ENCODE measurements around the gene TLX3. TPM values are rescaled to one million over a fixed set of nuclear protein-coding genes. Genes with fewer than 3 reads are reported as not detected.

Gene TLX3
- total RNA-seq, 1 experiment from 2014 or later, result not detected

- Histone ChIP-seq H2BK15ac (ENCODE audit: low read depth, low read length) (no peak overlapping the region), H3K79me2 (ENCODE audit: insufficient read depth, low read length) (no peaks in the 10 kb centered on the region), H3K4me2 (ENCODE audit: insufficient read depth, insufficient read length, low read length) (no peak overlapping the region), H2BK120ac (ENCODE audit: low read depth, low read length, poor library complexity, severe bottlenecking) (no peak overlapping the region), H3K79me1 (ENCODE audit: insufficient read depth, low read depth, low read length, poor library complexity, severe bottlenecking) (no peaks in the 10 kb centered on the region), H4K91ac (ENCODE audit: insufficient read length, low read depth, low read length) (no peak overlapping the region), H3K9me3 (ENCODE audit: control insufficient read depth, low read depth, low read length) (no peaks in the 10 kb centered on the region), H3K9ac (ENCODE audit: extremely low read depth, insufficient read length, low read length) (no peak overlapping the region), H3K23me2 (ENCODE audit: insufficient read length, low read depth, low read length, poor library complexity, severe bottlenecking) (no peaks in the 10 kb centered on the region), H3K27ac (ENCODE audit: insufficient read length, low read depth, low read length) (no peak overlapping the region), H3K27me3 (ENCODE audit: insufficient read depth, low read length) (no peaks in the 10 kb centered on the region), H2AK5ac (ENCODE audit: insufficient read length, low read length) (no peak overlapping the region), H2AFZ (ENCODE audit: low read length) (no peak overlapping the region), H3K4me1 (ENCODE audit: insufficient read depth, low read length) (no peaks in the 10 kb centered on the region), H3K4ac (ENCODE audit: low read depth, low read length) (no peak overlapping the region), H3K18ac (ENCODE audit: insufficient read length, low read depth, low read length) (no peak overlapping the region), H3T11ph (ENCODE audit: low read length) (no peak overlapping the region), H2BK5ac (ENCODE audit: insufficient read length, low read length) (no peak overlapping the region), H3K56ac (ENCODE audit: insufficient read length, low read depth, low read length) (no peak overlapping the region), H4K8ac (replicated peaks; ENCODE audit: insufficient read length, low read depth, low read length) (no peak overlapping the region), H4K5ac (ENCODE audit: insufficient read length, low read depth, low read length) (no peak overlapping the region), H2BK12ac (ENCODE audit: insufficient read length, low read depth, low read length) (no peak overlapping the region), H3K14ac (ENCODE audit: insufficient read depth, low read length) (no peak overlapping the region), H4K20me1 (ENCODE audit: control insufficient read depth, insufficient read depth, insufficient read length) (no peaks in the 10 kb centered on the region), H2BK20ac (ENCODE audit: low read depth, low read length, poor library complexity, severe bottlenecking) (no peak overlapping the region), H3K23ac (ENCODE audit: insufficient read length, low read depth, low read length) (no peak overlapping the region)
- H3K27ac Mint-ChIP-seq, result no peak overlapping the region
- no peaks in the 10 kb centered on the region for H3K36me3 Mint-ChIP-seq (ENCODE audit: insufficient read depth in 1 of 3, low read depth in 3 of 3)
- no peaks in the 10 kb centered on the region for H3K9me3 Mint-ChIP-seq
- WGBS (ENCODE audit: extremely low coverage, insufficient read length, low lambda C conversion rate), result no CpG with 5 or more reads among the region's 4 CpGs
- no peaks in the 10 kb centered on the region for H3K4me1 Mint-ChIP-seq
- TF ChIP-seq, protein P1, sequence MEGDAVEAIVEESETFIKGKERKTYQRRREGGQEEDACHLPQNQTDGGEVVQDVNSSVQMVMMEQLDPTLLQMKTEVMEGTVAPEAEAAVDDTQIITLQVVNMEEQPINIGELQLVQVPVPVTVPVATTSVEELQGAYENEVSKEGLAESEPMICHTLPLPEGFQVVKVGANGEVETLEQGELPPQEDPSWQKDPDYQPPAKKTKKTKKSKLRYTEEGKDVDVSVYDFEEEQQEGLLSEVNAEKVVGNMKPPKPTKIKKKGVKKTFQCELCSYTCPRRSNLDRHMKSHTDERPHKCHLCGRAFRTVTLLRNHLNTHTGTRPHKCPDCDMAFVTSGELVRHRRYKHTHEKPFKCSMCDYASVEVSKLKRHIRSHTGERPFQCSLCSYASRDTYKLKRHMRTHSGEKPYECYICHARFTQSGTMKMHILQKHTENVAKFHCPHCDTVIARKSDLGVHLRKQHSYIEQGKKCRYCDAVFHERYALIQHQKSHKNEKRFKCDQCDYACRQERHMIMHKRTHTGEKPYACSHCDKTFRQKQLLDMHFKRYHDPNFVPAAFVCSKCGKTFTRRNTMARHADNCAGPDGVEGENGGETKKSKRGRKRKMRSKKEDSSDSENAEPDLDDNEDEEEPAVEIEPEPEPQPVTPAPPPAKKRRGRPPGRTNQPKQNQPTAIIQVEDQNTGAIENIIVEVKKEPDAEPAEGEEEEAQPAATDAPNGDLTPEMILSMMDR (conservative IDR thresholded peaks at IDR 0.05), result no peak
- H3K27me3 Mint-ChIP-seq (ENCODE audit: low read depth), result no peaks in the 10 kb centered on the region
- DNase-seq, result no peak
- H3K4me3 Mint-ChIP-seq, result no peak overlapping the region
Observed at GRCh38 chr5:171261904-171262303, 47.1 kb upstream of the TLX3 start.
